Heart left ventricle (tissue), 13 donors: ENCODE data around the gene PTPRM.

ENCODE experiments used
- POLR2A ChIP-seq, 2 donors: fragments of 450-650 bp; IDR thresholded peaks; one replicate each; pipeline ENCODE4 v1.6.1; 2017; ENCODE audit warnings: antibody characterized with exemption in 2 of 2, mild to moderate bottlenecking in 2 of 2, moderate library complexity in 2 of 2
- TF ChIP-seq, protein P1 (sequence below), 12 donors: fragments of 200-600 bp; sonication (generic) in 4 of 12; IDR thresholded peaks; one replicate each; pipeline versions ENCODE4 v1.5.0 to v1.8.0; 2018 to 2022; ENCODE audit warnings: antibody characterized with exemption in 12 of 12, mild to moderate bottlenecking in 5 of 12
- donor health status: ischemic (EF 13 %, LVEDD 7.1; RV severe dilation, severe dysfunction).
- donor health status: DM: no; HTN: yes; CAD: no.
- donor health status: DM: no; HTN: no; CAD: no.
- donor health status: ischemic (EF 25% LVEDD 6.9; RV normal size, moderate dysfunction).
- donor health status: ischemic (EF 25% LVEDD 5.7; RV mildly dilated, moderate dysfunction).
- donor health status: ischemic (EF 35%, LVEDD 5.7; RV mildly dilated, moderate dysfunction).
- donor health status: nonischemic (EF 11% LVEDD 7.7; RV severe dilation, severe dysfunction).
- donor health status: DM: yes; HTN: yes; CAD: no.
- donor health status: PGD.
- donor health status: ischemic (EF 29% LVEDD 5.4; RV normal size, mild dysfunction).
- donor health status: nonischemic (EF 23%, LVEDD 6.1; RV moderate dilation, normal function).

DNA sequence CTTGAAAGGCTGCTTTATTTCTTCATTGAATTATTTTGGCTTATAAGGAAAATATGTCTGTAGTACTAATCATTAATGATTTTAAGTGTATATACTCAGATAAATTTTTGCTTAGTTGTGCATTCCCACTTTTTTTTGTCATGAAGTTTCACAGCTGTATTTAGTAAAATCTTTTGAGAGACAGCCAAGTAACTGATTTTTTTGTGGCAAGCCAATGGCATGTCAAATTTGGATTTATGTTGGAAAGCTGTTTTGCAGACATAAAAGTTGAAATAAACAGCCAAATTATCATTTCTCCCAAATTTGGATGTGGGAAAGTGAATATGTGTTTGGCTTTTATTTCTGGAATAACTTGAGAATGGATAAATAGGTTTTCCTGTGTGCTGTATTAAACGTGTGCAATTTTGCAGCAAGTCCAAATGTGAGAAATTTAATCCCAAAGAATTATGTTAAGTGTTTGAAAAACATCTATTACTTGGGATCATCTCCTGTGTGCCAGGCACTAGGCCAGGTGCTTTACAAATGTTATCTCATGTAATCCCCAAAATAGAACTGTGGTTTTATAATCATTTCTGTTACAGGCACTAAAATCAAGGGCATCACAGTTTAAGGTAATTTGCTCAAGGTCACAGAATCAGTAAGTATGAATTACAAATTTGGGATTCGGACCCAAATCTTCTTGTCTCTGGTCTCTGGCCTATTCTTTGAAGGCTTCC lies 160.4 kb downstream of the PTPRM start:
- TF ChIP-seq, protein P1, sequence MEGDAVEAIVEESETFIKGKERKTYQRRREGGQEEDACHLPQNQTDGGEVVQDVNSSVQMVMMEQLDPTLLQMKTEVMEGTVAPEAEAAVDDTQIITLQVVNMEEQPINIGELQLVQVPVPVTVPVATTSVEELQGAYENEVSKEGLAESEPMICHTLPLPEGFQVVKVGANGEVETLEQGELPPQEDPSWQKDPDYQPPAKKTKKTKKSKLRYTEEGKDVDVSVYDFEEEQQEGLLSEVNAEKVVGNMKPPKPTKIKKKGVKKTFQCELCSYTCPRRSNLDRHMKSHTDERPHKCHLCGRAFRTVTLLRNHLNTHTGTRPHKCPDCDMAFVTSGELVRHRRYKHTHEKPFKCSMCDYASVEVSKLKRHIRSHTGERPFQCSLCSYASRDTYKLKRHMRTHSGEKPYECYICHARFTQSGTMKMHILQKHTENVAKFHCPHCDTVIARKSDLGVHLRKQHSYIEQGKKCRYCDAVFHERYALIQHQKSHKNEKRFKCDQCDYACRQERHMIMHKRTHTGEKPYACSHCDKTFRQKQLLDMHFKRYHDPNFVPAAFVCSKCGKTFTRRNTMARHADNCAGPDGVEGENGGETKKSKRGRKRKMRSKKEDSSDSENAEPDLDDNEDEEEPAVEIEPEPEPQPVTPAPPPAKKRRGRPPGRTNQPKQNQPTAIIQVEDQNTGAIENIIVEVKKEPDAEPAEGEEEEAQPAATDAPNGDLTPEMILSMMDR (IDR thresholded peaks at IDR 0.05) = no peak
- TF ChIP-seq POLR2A (IDR thresholded peaks at IDR 0.05) = no peak
